COLO668 (cell line): ENCODE data around the gene BTRC.
A peak's percentile ranks its signal among the peaks of the same experiment; 100 is the strongest.
"Not testable (repeated sequence)": the region's sequence is repeated elsewhere in the genome, so short reads cannot be mapped to it uniquely, and the experiment has no call there.

Experiments
- DNase-seq: peaks from one replicate; lab custom pipeline; 2025; ENCODE audit not compliant: unreplicated experiment; lab: John Stamatoyannopoulos, UW

BTRC gene

DNA sequence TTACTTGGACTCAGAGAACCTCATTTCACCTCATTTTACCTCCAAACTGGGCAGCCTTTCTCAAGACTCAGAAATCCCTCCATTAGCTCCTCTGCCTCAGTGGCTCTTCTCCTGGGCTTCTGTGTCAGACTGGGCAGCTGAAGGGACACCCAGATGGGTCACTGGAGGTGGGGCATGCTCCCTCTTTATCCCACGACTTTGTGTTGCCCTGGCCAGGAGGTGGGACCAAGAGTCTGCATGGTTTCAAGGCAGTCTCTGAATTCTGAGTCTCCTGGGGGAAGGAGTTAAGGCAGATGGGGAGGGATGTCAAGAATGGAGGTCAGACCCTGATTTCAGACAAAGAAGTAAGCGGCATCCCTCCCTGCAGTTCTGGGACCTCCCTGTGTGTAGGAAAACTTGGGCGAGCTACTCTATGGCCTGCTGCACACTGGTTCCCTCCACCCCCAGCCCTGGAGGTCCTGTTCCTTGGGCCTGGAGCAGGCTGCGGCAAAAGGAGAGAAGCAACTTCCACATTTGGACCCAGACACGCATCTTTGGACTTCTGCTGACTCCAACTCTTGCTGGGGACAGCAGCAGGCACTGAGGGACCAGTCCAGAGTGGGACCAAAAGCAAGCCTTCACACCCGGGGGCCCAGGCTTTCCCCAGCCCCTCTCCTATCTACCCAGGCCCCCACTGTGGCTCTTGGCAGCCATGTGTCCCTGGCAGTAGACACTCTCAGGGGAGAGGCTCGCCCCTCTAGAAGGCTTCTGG is 223.3 kb downstream of the BTRC start:
- no peak for DNase-seq

DNA sequence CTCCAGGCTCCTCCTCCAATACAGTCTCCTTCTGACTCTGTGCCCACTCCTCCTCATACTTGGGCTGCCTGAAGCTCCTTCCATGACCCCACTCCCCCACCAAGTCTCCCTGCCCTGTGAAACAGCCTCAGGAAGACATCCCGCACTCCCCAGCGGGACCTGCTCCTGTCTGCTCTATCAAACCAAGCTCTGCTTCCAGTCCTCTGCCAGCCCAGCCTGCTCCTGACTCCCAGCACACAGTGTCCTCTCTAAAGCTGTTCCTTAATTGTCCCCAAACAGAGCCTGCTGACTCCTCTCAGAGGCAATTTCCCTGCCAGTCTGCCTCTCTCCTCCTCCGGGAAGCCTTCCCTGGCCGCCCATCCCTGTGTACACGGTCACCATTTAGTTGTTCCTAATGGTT is 224.2 kb downstream of the BTRC start:
- DNase-seq: no peak

DNA sequence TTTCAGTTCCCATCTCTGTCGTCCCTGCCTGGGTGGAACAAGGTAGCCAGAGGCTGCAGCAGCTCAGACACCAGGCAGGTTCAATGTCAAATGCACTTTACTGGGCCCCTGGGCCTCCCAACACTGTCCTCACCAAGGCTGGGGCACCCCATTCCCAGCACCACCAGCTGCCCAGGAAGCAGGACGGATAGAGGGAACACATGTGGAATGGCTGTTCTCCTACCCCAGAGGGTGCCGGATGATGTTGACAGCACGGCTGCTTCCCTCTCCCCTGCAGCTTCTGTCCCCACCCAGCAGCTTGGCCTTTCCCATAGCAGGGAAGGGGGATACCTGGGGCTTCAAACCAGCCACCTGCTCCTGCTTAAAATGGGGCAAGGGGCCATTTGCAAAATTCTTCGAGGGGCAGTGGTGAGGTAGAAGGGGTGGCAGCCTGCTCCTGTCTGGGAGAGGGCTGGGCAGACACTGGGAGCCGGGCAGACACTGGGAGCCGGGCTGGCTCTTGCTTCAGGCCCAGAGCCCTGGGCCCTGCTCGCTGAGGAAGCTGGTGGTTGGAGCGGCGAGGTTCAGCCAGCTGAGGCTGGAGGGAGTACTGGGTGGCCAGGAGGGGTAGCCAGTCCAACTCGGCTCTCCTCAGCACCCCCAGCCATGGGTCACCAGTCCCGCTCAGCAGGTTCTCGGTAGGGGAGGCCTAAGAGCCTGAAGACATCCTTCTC is 225.0 kb downstream of the BTRC start:
- no peak for DNase-seq

DNA sequence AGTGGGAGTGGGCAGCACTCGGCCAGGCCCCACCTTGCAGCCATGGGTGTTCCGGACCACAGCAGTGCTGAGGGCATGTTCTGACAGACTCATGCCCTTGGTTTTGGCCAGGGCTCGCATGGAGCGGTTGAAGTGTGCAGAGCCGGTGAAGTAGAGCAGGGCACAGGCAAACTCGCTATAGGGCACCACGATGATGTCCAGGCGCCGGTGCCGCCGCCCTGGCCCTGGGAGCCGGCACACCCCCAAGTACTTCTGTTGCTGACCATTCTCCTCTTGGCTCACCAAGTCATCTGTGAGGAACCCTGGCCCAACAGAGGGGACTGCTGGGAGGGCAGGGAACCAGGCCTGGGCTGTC is 225.5 kb downstream of the BTRC start:
- no peak for DNase-seq

- no peak for DNase-seq
These were observed 226.8 kb downstream of the BTRC start for GRCh38 chr10:101580486-101581399.

DNA sequence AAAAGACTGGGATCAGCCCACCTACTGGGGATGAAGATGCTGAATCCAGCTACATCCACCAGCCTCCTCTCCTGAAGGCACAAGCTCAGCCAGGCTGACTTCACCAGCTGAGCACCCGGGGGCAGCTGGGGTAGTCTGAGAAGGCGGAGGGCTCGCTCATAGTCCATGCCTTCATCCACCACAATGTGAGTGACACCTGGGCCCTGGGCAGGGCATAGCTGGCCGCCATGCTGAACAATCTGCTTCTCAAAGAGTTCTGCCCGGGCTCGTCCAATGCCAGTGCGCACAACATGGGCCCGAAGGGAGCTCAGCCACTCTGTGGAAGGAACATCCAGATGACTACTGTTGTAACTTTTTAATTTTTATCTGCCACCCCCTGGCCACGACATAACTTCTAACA is 231.9 kb downstream of the BTRC start:
- DNase-seq: no peak

DNA sequence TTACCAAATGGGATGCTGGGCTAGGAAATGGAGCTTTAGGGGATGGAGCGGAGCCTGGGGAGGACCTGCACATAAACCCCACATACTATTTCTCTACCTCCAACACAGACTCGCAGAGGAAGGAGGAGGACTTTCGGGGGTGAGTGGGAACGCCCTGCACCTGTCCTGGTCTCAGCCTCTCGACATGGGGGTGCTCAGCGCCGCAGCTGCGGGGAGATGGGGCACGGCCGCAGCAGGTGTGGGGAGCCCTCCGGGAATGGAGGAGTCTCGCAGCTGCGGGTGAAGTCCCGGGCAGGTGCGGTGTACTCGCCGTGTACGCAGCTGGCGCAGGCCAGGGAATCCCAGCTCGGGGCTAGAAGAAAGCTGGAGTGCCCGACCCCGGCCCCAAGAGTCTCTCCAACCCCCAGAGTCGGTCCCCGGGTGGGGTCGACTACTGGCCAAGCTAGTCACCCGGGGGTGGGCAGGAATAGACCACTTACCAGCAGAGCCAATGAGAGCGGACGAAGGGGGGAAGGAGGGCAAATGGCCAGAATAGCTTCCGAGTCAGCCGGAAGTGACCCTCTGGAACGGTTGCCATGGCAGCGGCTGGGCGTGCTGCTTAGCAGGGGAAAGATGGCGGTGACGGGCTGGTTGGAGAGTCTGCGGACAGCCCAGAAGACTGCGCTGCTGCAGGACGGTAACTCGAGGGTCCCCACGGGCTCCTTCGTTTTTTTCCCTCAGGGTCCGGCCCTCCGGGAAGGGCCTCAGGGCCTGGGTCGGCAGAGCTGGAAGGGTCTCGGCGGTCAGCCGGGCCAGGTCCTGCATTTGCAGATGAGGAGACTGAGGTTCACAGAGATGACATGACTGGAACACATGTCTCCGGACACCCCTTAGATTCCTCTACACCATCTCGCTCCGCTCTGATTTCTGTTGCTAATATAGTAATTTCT is 234.0 kb downstream of the BTRC start, which contains the start of the genes DPCD and POLL:
TSS of gene DPCD (plus strand) at position 597 of the 929 bp plus-strand sequence. CDS start at position 613, 16 bp downstream.
TSS of gene POLL (minus strand) at position 533 of the 929 bp plus-strand sequence. CDS start 897 bp downstream, outside the sequence.
- peak; percentile 93 for DNase-seq

DNA sequence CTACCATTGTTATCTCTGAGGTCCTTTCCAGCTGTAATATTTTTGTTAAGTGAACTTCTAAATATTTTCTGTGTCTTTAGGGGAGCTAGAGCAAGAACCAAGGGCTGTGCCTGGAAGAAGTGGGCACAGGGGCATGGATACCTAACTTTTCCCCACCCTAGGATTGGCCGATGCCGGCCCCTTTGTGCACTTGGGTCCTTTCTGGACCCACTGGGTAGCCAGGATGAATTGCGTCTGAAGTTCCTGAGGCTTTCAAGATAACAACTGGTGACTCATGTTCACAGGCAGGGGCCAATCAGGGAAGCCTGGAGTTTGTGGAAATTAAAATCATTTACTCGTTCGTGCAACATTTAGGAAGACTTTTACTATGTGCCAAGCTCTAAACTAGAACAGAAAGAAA is 234.9 kb downstream of the BTRC start:
- DNase-seq: no peak

DNA sequence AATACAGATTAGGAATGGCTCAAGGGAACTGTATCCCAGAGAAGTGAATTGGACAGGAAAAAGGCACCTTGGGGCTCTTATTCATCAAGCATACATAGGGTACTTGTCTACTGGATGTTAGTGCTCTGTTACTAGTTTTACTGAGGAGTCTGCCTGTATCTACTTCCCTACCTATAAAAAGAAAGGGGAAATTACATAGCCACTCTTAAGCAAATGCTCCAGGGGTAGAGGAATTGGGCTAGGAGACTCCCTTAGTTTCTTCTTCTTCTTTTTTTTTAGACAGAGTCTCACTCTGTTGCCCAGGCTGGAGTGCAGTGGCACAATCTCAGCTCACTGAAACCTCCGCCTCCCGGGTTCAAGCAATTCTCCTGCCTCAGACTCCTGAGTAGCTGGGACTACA is 239.4 kb downstream of the BTRC start:
- DNase-seq: not testable (repeated sequence)

DNA sequence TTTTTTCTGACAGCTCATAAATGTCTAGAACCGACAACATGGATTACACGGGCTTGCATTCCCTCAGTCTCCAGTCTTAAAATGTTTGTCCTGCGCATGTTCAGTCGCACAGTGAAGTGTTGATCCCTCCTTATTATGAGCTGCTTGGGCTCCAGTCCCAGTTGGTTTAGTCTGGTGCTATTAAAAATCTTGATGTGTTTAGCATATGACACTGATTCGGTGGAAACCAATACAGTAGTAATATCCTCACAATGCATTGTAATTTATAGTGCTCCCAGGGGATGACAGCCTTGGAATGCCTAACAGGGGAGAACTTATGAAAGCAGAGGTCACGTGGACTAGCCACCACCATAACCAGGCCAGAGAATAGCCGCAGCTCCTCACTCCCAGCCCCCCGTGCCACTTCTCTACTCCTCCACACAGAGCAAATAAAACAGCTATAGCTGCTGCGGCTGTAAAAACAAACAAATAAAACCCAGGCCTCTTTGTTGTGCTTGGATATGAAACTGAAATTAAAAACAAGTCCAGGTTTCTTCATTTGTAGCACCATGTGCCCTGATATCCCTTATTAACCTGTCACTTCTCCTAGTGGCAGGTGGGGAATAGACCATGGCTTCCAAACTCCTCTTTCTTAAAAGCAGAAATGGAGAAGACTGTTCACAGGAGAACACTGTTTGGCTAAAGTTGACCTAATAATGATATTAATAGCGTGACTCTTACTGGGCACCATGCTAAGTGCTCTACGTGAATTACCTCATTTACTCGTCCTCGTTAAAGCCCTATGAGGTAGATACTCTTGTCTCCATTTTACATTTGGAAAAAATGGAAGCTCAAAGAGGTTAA is 241.8 kb downstream of the BTRC start:
- DNase-seq: peak; percentile 36

- no peak for DNase-seq
These were observed 243.3 kb downstream of the BTRC start for GRCh38 chr10:101597091-101597900.

- DNase-seq: peak; percentile 77
These were observed 247.6 kb downstream of the BTRC start for GRCh38 chr10:101601541-101601940.

DNA sequence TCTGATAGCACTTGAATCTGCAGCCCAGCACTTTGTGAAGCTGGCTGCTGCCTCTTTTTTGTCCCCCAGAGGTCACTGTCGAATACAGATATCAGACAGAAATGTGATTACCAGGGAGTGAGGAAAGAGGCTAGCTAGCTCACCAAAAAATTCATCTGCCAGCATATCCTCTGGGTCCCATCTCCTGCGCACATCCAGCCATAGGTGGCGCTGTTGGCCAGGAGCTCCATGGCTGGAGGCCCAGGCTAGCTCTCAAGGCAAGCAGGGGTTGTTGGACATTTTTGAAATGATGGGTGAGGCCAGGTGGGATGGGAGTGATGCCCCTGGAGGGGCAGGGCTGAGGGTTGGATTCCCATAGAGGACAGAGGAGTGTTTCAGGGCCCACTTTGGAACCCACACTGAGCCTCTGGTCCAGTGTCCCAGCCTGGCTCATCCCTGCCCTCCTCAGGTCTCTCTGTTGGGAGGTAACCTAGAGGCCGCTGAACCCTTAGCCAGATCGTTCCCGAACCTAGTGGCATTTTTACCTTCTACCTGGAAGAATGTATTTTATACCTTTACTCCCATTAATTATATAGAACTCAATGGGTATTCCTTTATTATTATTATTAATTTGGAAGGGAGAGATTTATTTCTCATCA is 248.9 kb downstream of the BTRC start:
- DNase-seq: peak; percentile 58
